Spinal cord (tissue), 10 donors: ENCODE data around the gene FERMT3. TPM values are rescaled to one million over a fixed set of nuclear protein-coding genes. Genes with fewer than 3 reads are reported as not detected.
A peak's percentile ranks its signal among the peaks of the same experiment; 100 is the strongest.
"Not testable (repeated sequence)": the region's sequence is repeated elsewhere in the genome, so short reads cannot be mapped to it uniquely, and the experiment has no call there.

Experiments
- DNase-seq, 6 donors: peaks; one replicate each; pipeline versions ENCODE4 v3.0.0 to v3.0.0-alpha.2; 2013 to 2015; ENCODE audit warnings: low spot score in 6 of 6, low read depth in 4 of 6
- H3K27ac ChIP-seq: one replicate; pipeline ENCODE4 v1.5.1; 2013; ENCODE audit warnings: low read depth, low read length, control low read depth
- H3K27me3 ChIP-seq: one replicate; pipeline ENCODE4 v1.6.1; 2013; ENCODE audit warnings: low read length; ENCODE audit not compliant: control insufficient read depth, insufficient read depth
- H3K36me3 ChIP-seq: one replicate; pipeline ENCODE4 v1.6.1; 2013; ENCODE audit warnings: low read length; ENCODE audit not compliant: control insufficient read depth, insufficient read depth
- H3K4me1 ChIP-seq: one replicate; pipeline ENCODE4 v1.6.1; 2013; ENCODE audit warnings: low read length; ENCODE audit not compliant: control insufficient read depth, insufficient read depth
- H3K4me3 ChIP-seq: one replicate; pipeline ENCODE4 v1.5.1; 2013; ENCODE audit warnings: low read depth, low read length, control low read depth
- H3K9me3 ChIP-seq: one replicate; pipeline ENCODE4 v1.6.1; 2013; ENCODE audit warnings: low read length; ENCODE audit not compliant: control insufficient read depth, insufficient read depth
- WGBS: methylation state at CpG from one replicate; pipeline ENCODE4 v1.1.5; 2013; ENCODE audit warnings: missing lambda C conversion rate; ENCODE audit not compliant: insufficient coverage; 5-methylcytosine and 5-hydroxymethylcytosine counted together
- polyA plus RNA-seq, 2 donors: library from polyadenylated mRNA; unstranded; fragments of 120-200 nt; gene quantifications; one replicate each; pipeline ENCODE4 v1.2.1, GENCODE V29; 2013; ENCODE audit not compliant: insufficient read length in 2 of 2
- total RNA-seq, 2 donors: library from RNA; depleted of rRNA in 1 of 2; stranded (reverse); fragments of 120-200 nt in 1 of 2; fragments of >200 nt in 1 of 2; gene quantifications; one replicate each; pipeline versions ENCODE4 v1.2.3 to v1.2.4, GENCODE V29; 2013 to 2014
- donor health status: healthy.

Gene FERMT3
- total and polyA plus RNA-seq, 4 donors, result 5.1 to 8.2 (median 5.9) TPM

DNA sequence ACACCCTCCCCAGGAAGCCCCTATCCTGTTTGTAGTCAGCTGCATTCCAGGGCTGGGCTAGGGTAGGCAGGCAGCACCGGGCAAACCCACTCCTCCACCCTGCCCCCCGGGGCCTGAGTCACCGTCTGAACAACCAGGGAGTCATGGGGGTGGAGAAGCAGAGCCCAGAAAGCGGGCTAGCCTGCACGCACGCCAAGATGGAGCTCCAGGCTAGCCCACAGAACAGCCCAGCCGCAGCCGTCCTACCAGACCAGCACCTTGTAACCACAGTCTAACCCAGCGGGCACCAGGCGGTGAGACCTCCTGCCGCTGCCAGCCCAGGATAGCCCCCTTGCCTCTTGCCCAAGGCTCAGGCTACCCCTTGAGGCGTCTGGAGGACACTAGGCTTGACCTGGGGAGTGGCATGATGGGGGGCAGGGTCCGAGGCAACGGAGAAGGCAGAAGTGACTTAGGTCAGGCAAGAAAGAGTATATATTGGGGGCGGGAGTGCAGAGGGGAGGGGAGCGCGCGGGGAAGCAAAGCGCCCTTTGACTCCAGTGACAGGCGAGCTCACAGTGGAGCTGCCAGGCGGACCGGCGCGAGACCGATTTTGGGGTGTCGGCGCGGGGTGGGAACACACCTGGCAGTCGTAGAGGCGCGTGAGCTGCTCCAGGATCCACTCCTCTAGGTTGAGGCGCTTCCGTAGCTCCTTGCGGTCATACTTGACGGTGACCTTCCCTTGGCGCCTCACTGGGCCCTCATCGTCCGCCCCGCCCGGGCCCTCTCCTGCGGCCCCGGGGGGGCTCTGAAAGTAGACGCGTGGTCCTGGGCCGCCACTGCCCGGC, 39.5 kb downstream of the FERMT3 start:
- H3K4me1 ChIP-seq, result peaks cover 69% of the 10 kb centered on the region
- no peaks in the 10 kb centered on the region for H3K9me3 ChIP-seq
- H3K4me3 ChIP-seq, result peak overlapping the region; percentile 62
- under 1% methylated on average over 39 of the region's 46 CpGs for WGBS
- DNase-seq, result peak in 2 of 6 donors; percentile 63 to 75
- peaks cover 37% of the 10 kb centered on the region for H3K36me3 ChIP-seq
- peak overlapping the region; percentile 41 for H3K27ac ChIP-seq
- H3K27me3 ChIP-seq, result peaks cover 6% of the 10 kb centered on the region

DNA sequence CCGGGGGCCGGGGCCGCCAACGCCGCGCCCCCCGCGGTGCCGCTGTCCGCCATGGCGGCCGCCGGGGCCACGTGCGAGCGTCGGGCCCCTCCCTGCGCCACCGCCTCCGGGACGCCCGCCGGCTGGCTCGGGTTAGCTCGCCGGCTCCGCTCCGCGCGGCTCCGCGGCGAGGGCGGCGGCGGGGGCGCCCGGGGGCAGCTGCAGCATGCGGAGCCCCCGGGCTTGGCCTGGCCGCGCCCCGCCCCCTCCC, 40.0 kb downstream of the FERMT3 start:
- H3K27ac ChIP-seq, result not testable (repeated sequence)
- H3K4me3 ChIP-seq, result peak overlapping the region; percentile 62
- WGBS, result 0% methylated on average over 40 of the region's 43 CpGs

DNA sequence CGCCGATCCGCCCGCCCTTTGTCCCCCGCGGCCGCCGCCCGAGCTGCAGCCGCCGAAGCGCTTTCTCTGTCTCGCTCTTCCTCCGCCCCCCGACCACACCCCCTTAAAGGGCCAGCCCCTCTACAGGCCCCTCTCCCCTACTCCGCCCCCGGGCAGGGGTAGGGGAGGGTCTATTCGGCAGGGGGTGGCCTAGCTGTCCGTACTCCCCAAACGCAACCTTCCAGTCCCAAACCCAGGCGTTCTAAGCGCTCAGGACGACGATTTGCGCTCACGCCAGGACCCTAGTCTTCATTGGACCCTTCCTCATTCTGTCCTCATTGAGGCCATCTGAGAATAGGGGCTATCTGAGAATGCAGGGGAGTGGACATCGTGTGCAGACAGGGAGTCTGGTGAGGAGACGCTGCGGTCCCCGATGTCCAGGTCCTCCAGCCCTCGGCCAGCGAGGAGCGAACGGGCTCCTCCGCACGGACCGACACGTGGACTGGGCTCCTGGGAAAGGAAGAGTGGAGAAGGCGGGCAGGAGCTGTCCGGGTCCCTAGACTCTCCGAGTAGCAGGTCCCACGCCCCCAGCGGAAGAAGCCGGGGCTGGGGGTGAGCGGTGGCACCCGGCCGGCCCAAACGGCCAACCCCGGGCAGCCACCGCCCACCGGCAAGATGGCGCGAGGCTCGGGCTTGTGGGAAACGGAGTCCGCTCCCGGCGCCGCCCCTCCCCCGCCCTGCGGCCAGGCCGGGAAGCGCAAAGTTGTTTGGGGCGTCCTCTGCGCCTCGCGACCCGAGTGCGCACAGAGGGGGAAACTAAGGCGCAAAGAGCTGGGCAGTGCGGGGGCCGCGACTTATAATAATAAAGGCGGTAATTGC, 40.6 kb downstream of the FERMT3 start, which contains the start of gene PPP1R14B:
Gene PPP1R14B (minus strand): TSS at position 73 of the 858 bp plus-strand sequence. CDS start 270 bp downstream, outside the sequence.
- Histone ChIP-seq H3K27me3 (peaks cover 6% of the 10 kb centered on the region), H3K4me1 (peaks cover 71% of the 10 kb centered on the region), H3K36me3 (peaks cover 32% of the 10 kb centered on the region), H3K4me3 (peak within 1 kb of the TSS; percentile 85), H3K27ac (peak within 1 kb of the TSS; percentile 97), H3K9me3 (no peaks in the 10 kb centered on the region)
- DNase-seq, result peak in 5 of 6 donors; percentile 58 to 96 (median 81)
- WGBS, result under 1% methylated on average over 51 of the region's 74 CpGs

More for the DNA sequence above, 40.0 kb downstream of the FERMT3 start:
- not testable (repeated sequence) for H3K27me3 ChIP-seq, DNase-seq, H3K9me3 ChIP-seq
- Histone ChIP-seq H3K4me1 (peaks cover 71% of the 10 kb centered on the region), H3K36me3 (peaks cover 37% of the 10 kb centered on the region)

DNA sequence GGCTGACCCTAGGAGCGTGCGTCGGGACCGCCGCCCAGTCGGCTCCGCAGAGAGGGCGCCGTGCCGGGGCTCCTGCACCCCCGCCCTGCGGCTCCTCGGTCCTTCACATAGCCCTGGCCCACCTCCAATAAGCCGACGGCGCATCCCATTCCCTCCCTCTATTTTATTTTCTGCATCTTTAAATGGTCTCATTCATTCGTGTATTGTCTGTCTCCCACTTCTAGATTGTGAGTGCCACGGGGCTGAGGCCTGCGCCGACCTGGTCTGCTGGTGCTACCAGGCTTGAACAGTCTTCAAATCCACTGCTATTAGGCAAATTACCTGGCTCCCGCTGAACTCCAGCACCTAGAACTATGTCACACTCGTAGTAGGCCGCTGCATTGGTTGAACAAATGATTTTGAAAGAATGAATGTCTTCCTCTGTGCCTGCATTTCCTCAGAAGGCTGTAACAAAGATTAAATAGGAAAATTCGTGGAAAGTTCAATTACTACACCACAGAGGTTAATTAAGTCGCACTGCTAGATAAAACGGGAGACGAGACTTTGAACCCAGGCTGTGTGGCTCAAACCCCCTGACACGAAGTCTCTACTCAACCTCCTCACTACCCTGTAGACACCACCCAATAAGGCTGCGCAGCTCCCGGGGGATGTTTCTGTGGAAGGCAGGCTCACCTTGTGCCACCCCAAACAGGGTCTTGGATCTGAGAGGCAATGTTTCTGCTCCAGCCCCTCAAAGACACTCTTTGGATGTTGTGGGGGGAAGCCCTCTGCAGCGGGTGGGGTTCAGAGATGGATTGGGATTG, 41.4 kb downstream of the FERMT3 start:
- Histone ChIP-seq H3K4me1 (peaks cover 71% of the 10 kb centered on the region), H3K36me3 (peaks cover 24% of the 10 kb centered on the region), H3K4me3 (peak overlapping the region; percentile 85), H3K27me3 (peaks cover 6% of the 10 kb centered on the region), H3K9me3 (no peaks in the 10 kb centered on the region), H3K27ac (peak overlapping the region; percentile 97)
- 23% methylated on average over 24 of the region's 31 CpGs for WGBS
- no peak for DNase-seq

DNA sequence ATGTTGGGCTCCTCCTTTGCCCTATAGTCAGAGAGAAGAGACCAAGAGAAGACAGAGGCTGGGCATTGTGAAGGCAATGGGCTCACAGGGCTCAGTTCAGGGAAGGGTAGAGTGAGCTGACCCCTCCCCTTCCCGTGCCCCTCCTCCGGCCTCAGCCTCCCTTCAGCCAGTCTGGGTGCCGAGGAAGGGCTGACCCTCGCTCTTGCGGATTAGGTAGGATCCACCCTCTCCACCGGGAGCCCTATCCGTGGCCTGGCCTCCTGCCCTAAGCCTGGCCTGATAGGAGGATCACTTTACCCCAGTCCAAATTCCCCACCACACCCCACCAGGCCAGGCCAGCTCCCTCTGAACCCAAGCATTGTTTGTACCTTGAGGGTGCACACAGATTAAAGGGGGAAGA, 42.1 kb downstream of the FERMT3 start:
- peaks cover 6% of the 10 kb centered on the region for H3K27me3 ChIP-seq
- no peak overlapping the region for H3K4me3 ChIP-seq
- DNase-seq, result no peak
- no peak overlapping the region for H3K27ac ChIP-seq
- peaks cover 71% of the 10 kb centered on the region for H3K4me1 ChIP-seq
- no peaks in the 10 kb centered on the region for H3K9me3 ChIP-seq
- peaks cover 18% of the 10 kb centered on the region for H3K36me3 ChIP-seq
- WGBS, result 77% methylated on average over 5 of the region's 7 CpGs

DNA sequence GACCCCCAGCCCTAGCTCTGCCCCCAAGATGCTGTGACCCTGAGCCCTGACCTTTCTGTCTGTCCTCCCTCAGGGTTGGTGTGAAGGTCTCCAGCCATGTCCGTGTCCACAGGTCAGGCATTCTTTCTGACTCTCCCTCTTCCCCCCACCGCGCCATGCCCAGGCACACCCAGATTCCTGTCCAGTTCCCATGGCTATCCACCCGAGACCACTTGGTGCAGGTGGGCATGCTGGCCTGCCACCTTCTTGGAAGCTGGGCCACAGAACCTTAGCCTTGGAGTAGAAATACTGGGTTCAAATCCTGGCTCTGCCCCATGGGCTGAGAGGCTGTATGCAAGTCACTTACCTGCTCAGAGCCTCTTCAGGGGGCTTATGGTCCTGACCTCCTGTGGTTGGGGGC, 42.5 kb downstream of the FERMT3 start:
- no peak for DNase-seq
- H3K4me1 ChIP-seq, result peaks cover 71% of the 10 kb centered on the region
- no peak overlapping the region for H3K27ac ChIP-seq
- 86% methylated on average over 4 of the region's 4 CpGs for WGBS
- H3K4me3 ChIP-seq, result no peak overlapping the region
- peaks cover 13% of the 10 kb centered on the region for H3K36me3 ChIP-seq
- H3K27me3 ChIP-seq, result peaks cover 6% of the 10 kb centered on the region
- H3K9me3 ChIP-seq, result no peaks in the 10 kb centered on the region

DNA sequence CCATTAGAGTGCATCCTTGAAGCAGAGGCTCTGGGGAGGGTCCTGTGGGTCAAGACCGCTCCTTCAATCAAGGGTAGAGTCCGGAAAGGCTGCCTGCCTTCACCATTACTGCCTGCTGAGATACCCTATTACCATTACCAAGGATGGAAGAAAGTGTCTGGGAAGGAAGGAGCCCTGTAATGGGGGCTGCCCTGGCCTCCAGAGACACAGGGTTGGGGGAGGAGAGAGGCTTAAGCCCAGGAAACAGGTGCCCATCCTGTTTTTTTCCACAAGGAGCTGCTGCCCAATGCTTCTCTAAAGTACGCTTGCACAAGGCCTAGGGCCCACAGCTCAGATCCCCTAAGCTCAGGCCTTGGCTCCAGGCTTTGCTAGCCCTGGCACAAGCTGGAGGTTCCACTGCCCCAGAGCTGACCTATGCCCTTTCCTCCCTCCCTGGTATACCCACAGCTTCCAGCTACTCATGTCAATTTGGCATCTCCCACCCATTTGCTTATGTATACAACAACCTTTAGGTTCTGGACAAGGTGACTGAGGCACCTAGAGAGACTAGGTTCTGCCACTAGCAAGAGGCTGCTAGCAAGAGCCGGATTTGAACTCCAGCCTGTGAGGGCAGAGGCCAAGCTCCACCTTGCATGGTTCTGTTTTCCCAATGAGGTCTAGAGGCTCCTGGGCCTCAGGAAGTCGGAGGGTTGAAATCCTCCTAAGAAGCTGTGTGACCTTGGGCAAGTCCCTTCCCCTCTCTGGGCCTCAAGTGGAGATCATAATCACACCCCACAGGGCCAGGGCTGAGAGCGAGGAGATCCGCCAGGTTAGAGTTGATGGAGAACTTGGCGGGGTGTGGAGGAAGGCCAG, 43.3 kb downstream of the FERMT3 start:
- Histone ChIP-seq H3K4me3 (no peak overlapping the region), H3K4me1 (peaks cover 68% of the 10 kb centered on the region), H3K9me3 (no peaks in the 10 kb centered on the region), H3K36me3 (peaks cover 13% of the 10 kb centered on the region), H3K27me3 (peaks cover 6% of the 10 kb centered on the region), H3K27ac (no peak overlapping the region)
- WGBS, result 93% methylated on average over 3 of the region's 8 CpGs
- no peak for DNase-seq

DNA sequence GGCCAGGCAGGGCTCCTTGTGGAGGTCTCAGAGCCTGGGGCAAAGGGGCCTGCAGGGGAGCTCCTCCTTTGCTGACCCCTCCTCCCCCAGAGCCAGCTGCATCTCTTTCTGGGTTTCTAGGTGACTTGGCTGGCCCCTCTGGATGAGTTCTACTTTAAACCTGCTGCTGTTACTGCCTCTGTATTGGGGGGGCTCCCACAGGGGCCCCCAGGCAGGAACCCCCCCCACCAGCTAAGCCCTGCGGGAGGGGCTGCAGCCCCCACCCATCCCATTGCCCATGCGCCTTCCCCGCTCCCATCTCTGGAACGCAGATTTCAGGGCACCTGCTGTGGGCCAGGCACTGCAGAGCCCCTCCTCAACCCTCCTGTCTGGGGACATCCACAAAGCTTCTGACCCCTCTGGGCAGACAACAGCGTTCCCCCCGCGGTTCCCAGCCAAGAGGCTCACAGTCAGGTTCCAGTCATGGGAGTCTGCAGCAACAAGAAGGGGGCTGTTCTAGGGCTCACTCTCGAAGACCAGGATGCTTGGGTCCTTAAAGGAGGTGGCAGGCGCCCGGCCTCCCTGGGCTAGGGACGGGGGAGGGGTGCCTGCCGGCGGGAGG, 44.0 kb downstream of the FERMT3 start:
- peak overlapping the region; percentile 52 for H3K4me3 ChIP-seq
- peaks cover 61% of the 10 kb centered on the region for H3K4me1 ChIP-seq
- peaks cover 6% of the 10 kb centered on the region for H3K27me3 ChIP-seq
- H3K9me3 ChIP-seq, result no peaks in the 10 kb centered on the region
- no peak overlapping the region for H3K27ac ChIP-seq
- peaks cover 14% of the 10 kb centered on the region for H3K36me3 ChIP-seq
- 17% methylated on average over 12 of the region's 13 CpGs for WGBS
- no peak for DNase-seq
